ENCODE data around the gene TTC6. TPM values are rescaled to one million over a fixed set of nuclear protein-coding genes. Genes with fewer than 3 reads are reported as not detected.

Gene TTC6
- polyA plus RNA-seq, 1 donor from 2014 or later = not detected

GRCh38 chr14:37618498-37619028, 23.1 kb downstream of the TTC6 start:
- H3K4me1 Mint-ChIP-seq = no peaks in the 10 kb centered on the region
- H3K27ac Mint-ChIP-seq = no peak overlapping the region
- H3K36me3 Mint-ChIP-seq = no peaks in the 10 kb centered on the region
- H3K9me3 Mint-ChIP-seq = peaks cover 13 to 22% (median 22%) of the 10 kb centered on the region in 3 donors
- H3K27me3 Mint-ChIP-seq = peaks cover 5% of the 10 kb centered on the region
- H3K4me3 Mint-ChIP-seq = no peak overlapping the region

GRCh38 chr14:37620856-37621255, 25.4 kb downstream of the TTC6 start:
- Mint-ChIP-seq H3K36me3 (no peaks in the 10 kb centered on the region), H3K27me3 (peaks cover 3% of the 10 kb centered on the region), H3K4me3 (no peak overlapping the region), H3K9me3 (peaks cover 6 to 12% (median 11%) of the 10 kb centered on the region in 3 donors), H3K4me1 (no peaks in the 10 kb centered on the region), H3K27ac (no peak overlapping the region)

GRCh38 chr14:37622231-37622923, 26.9 kb downstream of the TTC6 start:
- Mint-ChIP-seq H3K27me3 (peaks cover 3% of the 10 kb centered on the region), H3K4me1 (no peaks in the 10 kb centered on the region), H3K36me3 (no peaks in the 10 kb centered on the region), H3K27ac (no peak overlapping the region), H3K4me3 (no peak overlapping the region), H3K9me3 (peaks cover 4 to 7% (median 7%) of the 10 kb centered on the region in 3 donors)

- peaks cover 3 to 7% (median 4%) of the 10 kb centered on the region in 3 donors for H3K9me3 Mint-ChIP-seq
- H3K4me3 Mint-ChIP-seq = no peak overlapping the region
- H3K27me3 Mint-ChIP-seq = peaks cover 3% of the 10 kb centered on the region
- H3K36me3 Mint-ChIP-seq = no peaks in the 10 kb centered on the region
- H3K4me1 Mint-ChIP-seq = no peaks in the 10 kb centered on the region
- H3K27ac Mint-ChIP-seq = no peak overlapping the region
These were observed 28.1 kb downstream of the TTC6 start for GRCh38 chr14:37623426-37623951.

- no peak overlapping the region for H3K4me3 Mint-ChIP-seq
- no peak overlapping the region for H3K27ac Mint-ChIP-seq
- H3K27me3 Mint-ChIP-seq = peaks cover 3% of the 10 kb centered on the region
- H3K4me1 Mint-ChIP-seq = no peaks in the 10 kb centered on the region
- H3K9me3 Mint-ChIP-seq = peaks cover 3 to 5% (median 4%) of the 10 kb centered on the region in 3 donors
- H3K36me3 Mint-ChIP-seq = no peaks in the 10 kb centered on the region
These were observed 28.5 kb downstream of the TTC6 start for GRCh38 chr14:37623971-37624370.

- Mint-ChIP-seq H3K9me3 (peaks cover 4 to 10% (median 9%) of the 10 kb centered on the region in 3 donors), H3K27me3 (peaks cover 2% of the 10 kb centered on the region), H3K4me3 (no peak overlapping the region), H3K27ac (no peak overlapping the region), H3K36me3 (no peaks in the 10 kb centered on the region), H3K4me1 (no peaks in the 10 kb centered on the region)
These were observed 30.5 kb downstream of the TTC6 start for GRCh38 chr14:37625597-37626595.

GRCh38 chr14:37637341-37637740, 41.9 kb downstream of the TTC6 start:
- Mint-ChIP-seq H3K4me3 (no peak overlapping the region), H3K36me3 (no peaks in the 10 kb centered on the region), H3K27ac (no peak overlapping the region), H3K27me3 (no peaks in the 10 kb centered on the region), H3K4me1 (no peaks in the 10 kb centered on the region), H3K9me3 (peaks cover 2 to 8% (median 2%) of the 10 kb centered on the region in 3 donors)

- Mint-ChIP-seq H3K4me3 (no peak overlapping the region), H3K36me3 (no peaks in the 10 kb centered on the region), H3K27me3 (no peaks in the 10 kb centered on the region), H3K9me3 (peaks cover 2 to 8% (median 2%) of the 10 kb centered on the region in 3 donors), H3K27ac (no peak overlapping the region), H3K4me1 (no peaks in the 10 kb centered on the region)
These were observed 43.2 kb downstream of the TTC6 start for GRCh38 chr14:37638599-37638998.

- no peaks in the 10 kb centered on the region for H3K36me3 Mint-ChIP-seq
- H3K27ac Mint-ChIP-seq = no peak overlapping the region
- H3K9me3 Mint-ChIP-seq = peaks cover 2 to 8% (median 2%) of the 10 kb centered on the region in 3 donors
- H3K4me1 Mint-ChIP-seq = no peaks in the 10 kb centered on the region
- no peaks in the 10 kb centered on the region for H3K27me3 Mint-ChIP-seq
- no peak overlapping the region for H3K4me3 Mint-ChIP-seq
These were observed 45.7 kb downstream of the TTC6 start for GRCh38 chr14:37641117-37641516.

- peaks cover 0 to 4% (median 0%) of the 10 kb centered on the region in 3 donors for H3K9me3 Mint-ChIP-seq
These were observed 46.7 kb downstream of the TTC6 start for GRCh38 chr14:37642125-37642524.

GRCh38 chr14:37643701-37644100, 48.3 kb downstream of the TTC6 start:
- Mint-ChIP-seq H3K27ac (no peak overlapping the region), H3K9me3 (peaks cover 0 to 4% (median 0%) of the 10 kb centered on the region in 3 donors), H3K36me3 (no peaks in the 10 kb centered on the region), H3K4me3 (no peak overlapping the region), H3K4me1 (no peaks in the 10 kb centered on the region), H3K27me3 (no peaks in the 10 kb centered on the region)

More at GRCh38 chr14:37642125-37642524, 46.7 kb downstream of the TTC6 start:
- Mint-ChIP-seq H3K4me3 (no peak overlapping the region), H3K27me3 (no peaks in the 10 kb centered on the region), H3K36me3 (no peaks in the 10 kb centered on the region), H3K27ac (no peak overlapping the region), H3K4me1 (no peaks in the 10 kb centered on the region)

Other genes starting within 250 kb of the TTC6 start
- gene FOXA1, start 380 bp upstream of the TTC6 start, polyA plus RNA-seq = not detected